Measurements from ENCODE around the gene USP16. TPM values are rescaled to one million over a fixed set of nuclear protein-coding genes. Genes with fewer than 3 reads are reported as not detected.

The USP16 gene
- 20.6 to 30.8 TPM (median 22.0 TPM) in 5 replicates for total RNA-seq (2022; extraction: Qiagen RNA extraction)

DNA sequence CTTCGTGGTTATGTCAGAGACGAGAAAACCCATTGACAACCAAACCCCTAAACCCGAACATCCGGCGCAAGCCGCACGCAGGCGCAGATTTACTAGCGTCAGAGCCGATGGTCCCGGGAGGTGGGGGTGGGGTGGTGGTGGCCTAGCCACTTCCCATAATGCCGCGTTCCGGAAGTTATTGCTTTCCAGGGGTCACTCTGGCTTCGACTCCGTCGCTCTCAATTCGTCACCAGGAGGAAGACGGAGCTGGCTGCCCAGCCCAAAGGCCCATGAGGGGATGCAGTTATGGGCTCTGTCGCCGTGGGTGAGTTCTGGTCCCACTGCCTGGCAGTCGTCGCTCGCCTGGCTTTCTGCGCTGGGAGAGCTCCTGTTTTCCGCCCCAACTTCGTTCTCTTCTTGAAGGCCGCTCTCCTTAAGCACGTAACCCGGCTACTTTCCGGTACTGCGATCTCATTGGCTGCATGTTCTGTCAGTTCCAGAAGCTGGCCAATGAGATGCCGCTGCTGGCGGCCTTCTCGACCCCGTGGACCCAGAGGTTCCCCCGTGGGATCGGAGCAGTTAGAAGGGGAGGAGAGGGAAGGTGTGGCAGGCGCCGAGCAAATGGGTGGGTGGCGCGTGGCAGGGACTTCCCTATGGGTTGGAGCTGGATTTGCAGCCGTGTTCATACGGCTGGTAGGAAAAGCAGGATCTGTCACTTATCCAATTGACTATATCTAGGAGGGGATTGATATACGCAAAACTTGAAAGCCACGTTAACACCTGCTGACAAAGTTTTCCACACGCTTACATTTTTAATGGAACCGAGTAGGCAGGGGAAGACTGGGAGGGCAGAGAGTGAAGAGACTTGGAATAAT, at the start of gene USP16:
USP16 (plus strand) TSS at position 195 of the 854 bp plus-strand sequence. CDS start 3,246 bp downstream, outside the sequence.

DNA sequence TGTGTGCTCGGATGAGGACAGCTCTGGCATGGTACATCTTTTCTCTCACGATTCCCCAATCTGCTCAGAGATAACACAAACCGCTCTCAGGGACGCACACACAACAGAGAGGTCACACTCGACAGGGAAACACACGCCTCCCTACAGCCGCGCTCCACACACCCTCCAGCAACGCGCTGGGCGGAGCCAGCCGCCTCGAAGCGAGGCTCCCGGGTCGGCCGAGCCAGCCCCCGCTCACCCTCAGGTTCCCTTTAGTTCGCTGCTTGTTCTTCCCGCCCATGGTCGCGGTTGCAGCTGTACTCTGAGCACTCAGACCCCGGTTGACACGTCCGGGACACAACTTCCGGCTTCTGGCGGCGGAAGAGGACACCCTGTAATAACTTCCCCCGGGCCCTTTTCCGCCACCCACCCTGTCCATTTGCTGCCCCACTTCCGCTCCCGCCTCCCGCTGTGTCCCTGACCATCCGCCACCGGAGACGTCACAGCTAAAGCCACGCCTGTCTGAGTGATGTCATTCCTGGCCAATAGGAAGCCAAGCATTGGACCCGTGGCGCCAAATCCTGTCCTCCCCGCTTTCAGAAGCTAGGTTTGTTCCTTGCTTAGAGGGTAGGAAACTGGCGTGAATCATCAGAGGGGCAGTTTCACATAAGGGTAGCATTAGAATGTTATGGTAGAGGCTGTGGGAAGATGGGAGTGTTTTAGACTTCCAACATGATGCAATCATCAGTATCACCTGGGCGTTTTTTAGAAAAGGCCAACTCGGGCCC, 31.8 kb upstream of the USP16 start, which contains the start of gene LTN1:
LTN1 (minus strand) TSS at position 352 of the 767 bp plus-strand sequence; CDS start at position 280, 72 bp downstream.

DNA sequence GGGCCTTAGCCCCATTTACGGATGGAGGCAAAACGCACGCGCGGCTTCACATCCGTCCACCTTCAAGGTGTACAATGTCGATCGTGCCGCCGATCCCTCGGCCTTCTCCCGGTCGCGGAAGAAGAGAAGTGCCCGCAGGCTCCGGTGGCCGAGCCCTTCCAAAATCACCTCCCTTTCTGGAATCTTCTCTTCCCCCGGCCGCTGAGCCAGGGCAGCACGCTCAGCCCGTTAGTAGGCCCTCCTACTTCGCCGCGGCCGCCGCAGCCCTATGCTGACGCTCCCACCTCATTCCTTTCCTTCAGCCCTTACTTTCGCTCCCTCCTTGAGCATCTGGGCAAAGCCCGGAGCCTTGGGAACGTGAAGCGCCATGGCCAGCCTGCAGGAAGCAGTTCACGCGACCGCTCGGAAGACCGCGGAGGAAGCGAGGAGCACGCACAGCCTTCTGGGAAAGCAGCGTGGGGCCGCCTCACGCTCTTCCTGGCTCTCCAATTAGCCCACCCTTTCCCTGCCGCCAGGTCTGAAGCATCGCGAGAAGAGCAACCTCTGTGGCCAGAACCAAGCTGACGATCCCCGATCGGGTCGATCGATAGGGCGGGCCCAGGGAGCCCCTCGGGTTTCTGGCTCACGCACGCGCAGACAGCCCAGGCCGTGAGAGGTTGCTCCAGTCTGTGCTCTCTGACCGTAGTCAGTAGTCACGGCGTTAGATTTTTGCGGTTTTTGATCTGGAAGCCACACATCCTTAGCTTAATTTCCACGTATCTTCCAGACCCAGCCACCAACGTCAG, 48.9 kb downstream of the USP16 start, which contains the start of gene CCT8:
CCT8 (minus strand) TSS at position 427 of the 785 bp plus-strand sequence; CDS start at position 369, 58 bp downstream.

Other genes starting within 250 kb of the USP16 start
- gene LTN1, start 31.8 kb upstream of the USP16 start, total RNA-seq (2022; extraction: Qiagen RNA extraction) = 4.8 to 7.1 TPM (median 6.4 TPM) in 5 replicates
- 10.5 to 11.7 TPM (median 11.0 TPM) in 5 replicates for gene RWDD2B, start 5.3 kb upstream of the USP16 start, total RNA-seq (2022; extraction: Qiagen RNA extraction)
- gene CCT8, start 49.0 kb downstream of the USP16 start, total RNA-seq (2022; extraction: Qiagen RNA extraction) = 168 to 217 TPM (median 177 TPM) in 5 replicates
- gene MAP3K7CL, start 106.0 kb downstream of the USP16 start, total RNA-seq (2022; extraction: Qiagen RNA extraction) = 1.5 to 2.2 TPM (median 1.8 TPM) in 5 replicates